HG02870 (cell line): ENCODE results near the gene PTPRK.
"Not testable (repeated sequence)": the region's sequence is repeated elsewhere in the genome, so short reads cannot be mapped to it uniquely, and the experiment has no call there.

Source experiments
- ATAC-seq: cut with Tn5 transposase; IDR thresholded peaks from one replicate; pipeline ENCODE4 v1.9.1; 2021; ENCODE audit warnings: mild to moderate bottlenecking, moderate library complexity; ENCODE audit not compliant: unreplicated experiment

PTPRK gene

GRCh38 chr6:128047989-128048388, 472.4 kb downstream of the PTPRK start:
- no peak for ATAC-seq

DNA sequence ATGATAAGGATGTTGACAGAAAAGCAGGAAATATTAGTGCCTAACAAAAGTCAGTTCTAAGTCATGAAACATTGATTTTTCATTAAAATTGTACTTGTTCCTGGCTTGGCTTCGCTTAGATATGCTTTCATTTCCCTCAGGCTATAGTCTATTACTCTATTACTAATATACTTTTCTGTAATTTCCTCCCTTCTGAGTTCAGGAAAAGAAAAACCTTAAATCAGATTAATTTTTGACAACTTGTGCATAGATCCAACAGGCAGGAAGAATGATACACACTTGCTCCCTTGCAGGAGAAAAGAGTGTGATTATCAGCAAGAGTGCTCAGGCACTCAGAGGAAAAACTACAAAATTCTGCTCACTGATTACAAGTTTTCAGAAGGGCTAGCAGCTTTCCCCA, 474.4 kb downstream of the PTPRK start:
- no peak for ATAC-seq

DNA sequence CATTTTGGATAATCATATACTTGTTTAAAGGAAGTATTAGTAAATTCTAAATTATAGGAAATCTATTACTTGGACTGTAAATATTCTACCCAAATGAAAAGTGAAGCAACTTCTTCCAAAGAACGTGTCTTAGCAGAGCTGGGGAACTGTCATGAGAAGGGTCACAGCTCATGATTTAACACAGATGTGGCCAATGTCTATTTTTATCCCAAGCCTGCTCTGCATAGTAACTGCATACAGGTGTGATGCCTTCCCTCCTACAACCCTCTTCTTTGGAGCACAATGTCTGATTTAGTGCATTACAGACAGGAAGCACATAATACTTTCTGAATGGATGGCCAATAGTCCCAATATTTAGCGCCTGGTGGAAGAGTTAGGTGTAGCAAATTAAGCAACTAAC, 480.9 kb downstream of the PTPRK start:
- no peak for ATAC-seq

DNA sequence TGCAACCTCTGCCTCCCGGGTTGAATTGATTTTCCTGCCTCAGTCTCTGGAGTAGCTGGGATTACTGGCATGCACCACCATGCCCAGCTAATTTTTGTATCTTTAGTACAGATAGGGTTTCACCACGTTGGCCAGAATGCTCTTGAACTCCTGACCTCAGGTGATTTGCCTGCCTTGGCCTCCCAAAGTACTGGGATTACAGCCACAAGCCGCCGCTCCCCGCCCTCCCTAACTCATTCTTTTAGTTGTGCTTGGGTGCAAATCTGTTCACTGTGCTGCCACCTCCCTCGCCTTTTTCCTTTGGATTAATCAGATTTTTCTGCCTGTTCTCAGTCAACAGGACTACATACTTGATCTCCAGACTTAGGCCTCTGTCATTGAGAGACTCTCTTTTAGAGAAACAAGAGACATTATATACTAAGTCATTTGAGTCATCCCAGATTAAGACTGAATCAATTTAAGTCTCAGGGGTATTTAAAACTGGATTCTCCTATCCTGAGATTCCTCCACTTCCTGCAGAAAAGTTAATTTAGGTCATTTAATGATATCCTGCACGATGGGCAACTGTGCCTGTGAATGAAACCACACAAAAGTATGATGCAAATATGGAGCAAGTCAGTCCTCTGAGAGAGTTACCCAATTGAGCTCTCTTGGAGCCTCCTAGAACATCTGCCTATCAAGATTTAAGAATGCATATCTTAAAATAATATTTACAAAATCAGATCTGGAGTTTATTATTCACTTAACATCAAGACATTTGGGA, 483.4 kb downstream of the PTPRK start:
- ATAC-seq = no peak

- ATAC-seq = no peak
These were observed 487.2 kb downstream of the PTPRK start for GRCh38 chr6:128033156-128033555.

DNA sequence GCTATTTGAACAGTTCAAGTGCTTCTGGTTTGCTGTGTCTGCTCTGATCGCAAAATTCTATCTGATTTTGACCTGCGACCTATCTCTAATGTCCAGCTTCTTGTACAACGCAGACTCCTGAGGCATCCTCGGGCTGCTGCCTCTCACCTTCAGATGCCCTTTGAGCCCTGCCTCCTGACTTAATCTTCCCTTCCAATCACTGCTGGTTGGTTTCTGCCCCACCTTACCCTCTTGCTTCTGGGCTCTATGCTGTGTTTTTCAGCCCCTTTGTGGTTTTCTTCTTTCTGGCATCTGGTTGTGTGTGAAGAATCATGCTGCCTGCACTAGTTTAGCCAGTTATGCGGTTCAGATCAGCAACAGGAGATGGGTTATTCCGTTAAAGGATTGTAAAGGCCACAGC, 488.4 kb downstream of the PTPRK start:
- ATAC-seq = no peak

DNA sequence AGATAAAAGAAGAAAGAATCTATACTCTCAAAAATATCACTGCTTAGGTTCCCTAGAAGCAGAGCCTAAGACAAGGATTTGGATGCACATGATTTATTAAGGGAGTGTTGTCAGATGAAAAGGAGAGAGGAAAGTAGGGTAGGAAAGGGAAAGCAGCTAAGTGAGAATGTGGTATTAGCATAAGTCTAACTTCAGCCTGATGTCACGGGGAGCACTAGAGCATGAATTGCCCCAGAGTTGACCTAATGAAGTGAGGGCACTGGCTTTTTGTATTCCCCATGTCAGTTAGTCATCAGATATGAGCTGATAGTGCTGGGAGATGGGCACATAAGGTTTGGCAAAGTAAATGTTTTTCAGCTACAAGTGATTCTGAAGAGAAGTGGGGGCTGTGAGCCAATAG, 490.6 kb downstream of the PTPRK start:
- no peak for ATAC-seq

GRCh38 chr6:128028183-128028582, 492.2 kb downstream of the PTPRK start:
- ATAC-seq = no peak

DNA sequence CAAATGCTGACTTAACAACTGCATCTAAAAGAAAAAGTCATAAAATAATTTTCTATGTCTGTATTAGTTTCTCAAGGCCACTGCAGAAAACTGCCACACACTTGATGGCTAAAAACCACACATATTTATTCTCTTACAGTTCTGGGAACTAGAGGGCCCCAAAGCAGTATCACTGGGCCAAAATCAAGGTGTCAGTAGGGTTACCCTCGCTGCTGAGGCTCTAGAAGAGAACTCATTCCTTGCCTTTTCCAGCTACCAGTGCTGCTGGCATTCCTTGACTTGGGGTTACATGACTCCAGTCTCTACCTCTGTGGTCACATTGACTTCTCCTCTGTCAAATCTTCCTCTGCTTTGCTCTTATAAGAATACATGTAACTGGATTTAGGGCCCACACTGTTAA, 494.9 kb downstream of the PTPRK start:
- no peak for ATAC-seq

DNA sequence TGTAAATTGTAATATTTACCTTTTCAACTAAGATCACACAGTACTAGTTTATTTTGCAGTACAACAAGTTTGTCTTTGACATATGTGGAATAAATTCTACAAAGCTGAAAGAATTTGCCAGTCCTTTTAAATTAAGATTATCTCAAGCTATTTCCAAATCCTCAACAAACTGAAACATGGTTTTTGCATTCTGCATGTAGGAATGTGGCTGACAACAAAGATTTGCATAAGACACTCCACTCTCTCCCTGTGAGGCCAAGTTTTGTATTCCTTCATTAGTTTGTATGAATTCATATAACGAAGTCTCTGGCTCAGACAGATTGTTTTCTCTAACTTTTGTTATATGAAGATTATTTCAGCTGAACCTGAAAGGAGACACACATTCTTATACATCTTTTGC, 495.4 kb downstream of the PTPRK start:
- ATAC-seq = no peak

DNA sequence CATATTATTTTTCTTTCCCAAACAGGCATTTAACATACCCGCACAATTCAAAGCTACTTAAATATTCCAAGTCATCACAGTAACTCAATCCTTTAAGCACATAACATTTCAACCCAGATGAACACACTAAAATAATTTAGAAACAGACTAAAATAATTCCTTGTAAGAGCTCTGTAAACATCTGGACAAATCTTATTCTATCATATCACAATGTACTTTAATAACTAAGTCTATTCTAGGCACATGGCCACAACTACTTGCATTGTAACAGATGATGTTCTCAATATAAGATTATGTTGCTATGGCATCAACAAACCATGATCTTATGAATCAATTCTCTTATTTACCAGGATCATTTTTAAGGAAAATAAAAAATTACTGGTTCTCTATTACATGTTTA, 496.4 kb downstream of the PTPRK start:
- ATAC-seq = no peak

GRCh38 chr6:128018821-128019220, 501.6 kb downstream of the PTPRK start:
- ATAC-seq = no peak

DNA sequence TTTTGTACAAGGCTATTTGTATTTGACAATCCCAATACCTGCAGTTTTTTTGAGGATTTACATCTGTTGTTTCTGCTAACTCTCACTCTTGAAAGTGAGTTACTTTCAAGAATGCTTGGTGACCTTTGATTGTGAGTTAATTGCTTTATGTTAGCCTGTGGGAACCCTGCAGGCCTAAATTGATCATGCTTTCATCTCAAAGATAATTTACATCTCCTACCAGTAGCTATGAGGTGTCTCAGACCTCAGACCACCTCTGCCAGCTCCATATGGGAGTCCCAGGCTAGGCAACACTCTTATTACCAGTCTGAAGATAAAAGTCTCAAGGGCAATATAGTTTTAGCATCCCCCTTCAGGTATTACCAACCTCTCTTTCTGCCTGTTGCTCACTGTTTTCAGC, 503.1 kb downstream of the PTPRK start:
- no peak for ATAC-seq

- ATAC-seq = no peak
These were observed 512.7 kb downstream of the PTPRK start for GRCh38 chr6:128007658-128008057.

DNA sequence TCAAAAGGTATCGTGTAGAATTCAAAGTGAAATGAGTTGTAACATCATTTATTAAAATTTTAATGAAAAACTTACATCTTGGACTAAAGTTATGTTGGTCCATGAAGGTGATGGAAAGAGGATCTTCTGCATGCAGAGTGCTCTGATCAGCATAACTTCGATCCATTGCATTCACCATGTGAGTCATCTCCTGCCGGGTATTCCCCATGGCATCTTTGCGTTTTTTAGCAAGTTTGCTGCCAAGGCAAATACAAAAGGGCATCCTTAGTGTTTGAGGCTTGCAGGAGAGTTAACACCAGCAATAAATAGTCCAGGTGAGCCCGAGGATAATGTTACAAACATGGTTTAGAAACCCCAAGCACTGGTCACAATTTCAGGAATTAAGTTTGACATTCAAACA, 515.4 kb downstream of the PTPRK start:
- ATAC-seq = no peak

DNA sequence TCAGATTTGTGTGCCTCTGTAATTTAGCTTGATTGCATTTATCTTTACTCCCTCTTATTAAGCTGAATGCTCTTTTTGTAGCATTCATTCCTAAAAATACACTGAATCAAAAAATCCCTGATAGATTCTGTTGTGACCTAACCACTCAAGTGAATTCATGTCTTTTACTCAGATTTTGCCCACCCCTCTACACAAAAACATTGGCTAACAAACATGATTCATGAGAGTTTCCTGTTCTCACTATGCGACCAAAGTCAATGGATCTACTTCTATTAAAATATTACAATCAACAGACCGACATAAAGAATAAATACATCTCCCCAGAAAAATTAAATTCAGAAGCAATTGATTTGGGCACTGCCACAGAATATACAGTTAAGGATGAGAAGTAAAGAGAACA, 520.0 kb downstream of the PTPRK start:
- ATAC-seq = no peak

GRCh38 chr6:127998985-127999384, 521.4 kb downstream of the PTPRK start:
- ATAC-seq = no peak

GRCh38 chr6:127997496-127998164, 522.8 kb downstream of the PTPRK start:
- ATAC-seq = no peak

- ATAC-seq = no peak
These were observed 523.5 kb downstream of the PTPRK start for GRCh38 chr6:127996925-127997324.

GRCh38 chr6:127992144-127992543, 528.3 kb downstream of the PTPRK start:
- no peak for ATAC-seq

- no peak for ATAC-seq
These were observed 530.3 kb downstream of the PTPRK start for GRCh38 chr6:127990074-127990473.

GRCh38 chr6:127980996-127981395, 539.4 kb downstream of the PTPRK start:
- no peak for ATAC-seq

GRCh38 chr6:127978185-127978584, 542.2 kb downstream of the PTPRK start:
- ATAC-seq = not testable (repeated sequence)
